Nephron progenitor cell (in vitro differentiated cells): ENCODE data around the gene PLA2G4E.

Source experiments
- DNase-seq: peaks from one replicate; pipeline ENCODE4 v3.0.0; 2021
- H3K27ac Mint-ChIP-seq: 2 replicates; pipeline ENCODE4 v1.8.0; 2021; ENCODE audit warnings: mild to moderate bottlenecking, moderate library complexity, mixed read lengths
- H3K27me3 Mint-ChIP-seq: 2 replicates; pipeline ENCODE4 v1.8.0; 2021; ENCODE audit warnings: mild to moderate bottlenecking, low read depth, mixed read lengths; ENCODE audit not compliant: poor library complexity
- H3K36me3 Mint-ChIP-seq: 2 replicates; pipeline ENCODE4 v1.8.0; 2021; ENCODE audit warnings: low read depth, mixed read lengths
- H3K4me1 Mint-ChIP-seq: 2 replicates; pipeline ENCODE4 v1.8.0; 2021; ENCODE audit warnings: mixed read lengths
- H3K4me3 Mint-ChIP-seq: 2 replicates; pipeline ENCODE4 v1.8.0; 2021; ENCODE audit warnings: mild to moderate bottlenecking, moderate library complexity, mixed read lengths
- H3K9me3 Mint-ChIP-seq: 2 replicates; pipeline ENCODE4 v1.8.0; 2021; ENCODE audit warnings: mild to moderate bottlenecking, moderate library complexity, mixed read lengths
- CTCF ChIP-seq: fragments of 200-600 bp; sonication (generic); IDR thresholded peaks from 2 replicates; pipeline ENCODE4 v1.5.0; 2021; ENCODE audit warnings: antibody characterized with exemption

Gene PLA2G4E

DNA sequence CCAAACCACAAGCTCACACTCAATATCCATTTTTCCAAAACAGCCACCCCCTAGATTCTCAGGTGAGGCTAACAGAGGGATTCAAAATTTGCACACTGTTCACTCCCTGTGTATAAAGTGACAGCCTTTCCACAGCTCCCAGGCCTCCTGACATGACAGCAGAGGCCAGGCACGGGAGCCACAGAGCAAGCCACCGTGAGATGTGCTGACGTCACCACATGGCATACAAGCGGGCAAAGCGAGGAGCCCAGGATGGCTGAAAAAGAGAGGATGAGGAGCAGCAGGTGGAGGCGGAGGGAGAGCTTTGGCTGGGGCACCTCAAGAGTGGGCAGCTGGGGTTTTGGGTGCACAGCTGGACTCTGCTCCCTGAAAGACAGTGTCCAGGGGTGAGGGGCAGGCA, 75.6 kb downstream of the PLA2G4E start:
- Mint-ChIP-seq H3K4me3 (no peak overlapping the region), H3K9me3 (no peaks in the 10 kb centered on the region), H3K27ac (peak overlapping the region; percentile 7), H3K4me1 (peaks cover 38% of the 10 kb centered on the region), H3K36me3 (peaks cover 4% of the 10 kb centered on the region), H3K27me3 (peaks cover 2% of the 10 kb centered on the region)
- no peak for TF ChIP-seq CTCF
- no peak for DNase-seq

DNA sequence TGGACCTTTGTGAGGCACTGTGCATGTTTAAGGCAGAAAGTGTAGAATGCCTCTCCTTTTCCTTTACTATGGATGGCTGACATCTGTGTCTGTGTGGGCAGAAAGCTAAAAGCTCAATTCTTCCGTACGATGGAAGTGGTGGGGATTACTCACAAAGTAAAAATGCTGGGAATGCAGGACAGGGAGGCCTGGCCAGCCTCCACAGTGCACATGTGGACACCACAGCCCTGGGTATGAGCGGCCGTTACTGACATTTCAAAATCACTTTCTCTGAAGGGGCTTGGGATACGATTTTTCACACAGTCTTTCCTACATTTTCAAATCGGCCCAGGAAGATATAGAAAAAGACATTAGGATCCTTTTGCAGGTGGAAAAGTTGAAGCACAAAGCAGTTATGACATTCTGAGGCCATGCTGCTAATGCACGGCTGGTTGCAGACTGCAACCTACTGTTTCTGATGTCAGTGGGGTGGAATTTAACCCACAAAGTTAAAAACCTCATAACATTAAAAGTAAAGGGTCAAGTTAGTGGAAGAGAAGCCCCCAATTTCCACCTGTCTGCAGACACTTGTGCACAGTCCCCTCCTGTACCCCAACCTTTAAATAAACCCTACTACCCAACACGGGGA, 76.4 kb downstream of the PLA2G4E start:
- no peak for TF ChIP-seq CTCF
- Mint-ChIP-seq H3K36me3 (peaks cover 4% of the 10 kb centered on the region), H3K9me3 (no peaks in the 10 kb centered on the region), H3K4me3 (no peak overlapping the region), H3K27ac (peak overlapping the region; percentile 12), H3K4me1 (peaks cover 31% of the 10 kb centered on the region), H3K27me3 (peaks cover 2% of the 10 kb centered on the region)
- no peak for DNase-seq

- no peak overlapping the region for H3K4me3 Mint-ChIP-seq
- peaks cover 28% of the 10 kb centered on the region for H3K4me1 Mint-ChIP-seq
- DNase-seq, result no peak
- H3K27ac Mint-ChIP-seq, result peak overlapping the region; percentile 39
- H3K27me3 Mint-ChIP-seq, result peaks cover 2% of the 10 kb centered on the region
- TF ChIP-seq CTCF, result no peak
- H3K9me3 Mint-ChIP-seq, result no peaks in the 10 kb centered on the region
- H3K36me3 Mint-ChIP-seq, result peaks cover 4% of the 10 kb centered on the region
Observed at GRCh38 chr15:41943543-41944312, 77.1 kb downstream of the PLA2G4E start.

DNA sequence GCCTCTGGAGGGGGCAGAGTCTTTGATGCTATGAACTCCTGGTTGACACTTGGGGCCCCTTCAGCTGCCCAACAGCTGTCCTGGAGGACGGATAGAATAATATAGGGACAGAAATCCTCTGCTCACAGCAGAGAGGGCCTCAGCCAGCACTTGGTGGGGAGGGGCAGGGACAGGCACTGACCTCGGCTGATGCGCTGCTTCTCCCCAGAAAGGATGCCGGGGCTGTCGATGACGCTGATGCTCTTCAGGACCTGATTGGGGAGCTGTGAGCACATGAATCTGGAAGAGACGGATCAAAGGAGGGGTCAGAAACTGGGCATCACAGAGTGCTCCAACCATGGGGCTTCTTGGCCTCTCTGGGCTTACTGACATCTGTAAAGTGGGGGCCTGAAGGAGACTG, 78.0 kb downstream of the PLA2G4E start:
- no peak for TF ChIP-seq CTCF
- H3K4me3 Mint-ChIP-seq, result no peak overlapping the region
- no peak for DNase-seq
- peaks cover 4% of the 10 kb centered on the region for H3K36me3 Mint-ChIP-seq
- peaks cover 2% of the 10 kb centered on the region for H3K27me3 Mint-ChIP-seq
- peaks cover 28% of the 10 kb centered on the region for H3K4me1 Mint-ChIP-seq
- no peaks in the 10 kb centered on the region for H3K9me3 Mint-ChIP-seq
- H3K27ac Mint-ChIP-seq, result no peak overlapping the region

- no peak for TF ChIP-seq CTCF
- Mint-ChIP-seq H3K4me1 (peaks cover 28% of the 10 kb centered on the region), H3K4me3 (no peak overlapping the region), H3K27me3 (peaks cover 2% of the 10 kb centered on the region), H3K9me3 (no peaks in the 10 kb centered on the region), H3K27ac (no peak overlapping the region), H3K36me3 (peaks cover 4% of the 10 kb centered on the region)
- DNase-seq, result no peak
Observed at GRCh38 chr15:41941644-41942415, 79.0 kb downstream of the PLA2G4E start.
